ENCODE data around the gene BAG3. TPM values are rescaled to one million over a fixed set of nuclear protein-coding genes. Genes with fewer than 3 reads are reported as not detected.
"Not testable (repeated sequence)": the region's sequence is repeated elsewhere in the genome, so short reads cannot be mapped to it uniquely, and the experiment has no call there.

The BAG3 gene
- total and polyA plus RNA-seq, 2 donors from 2014 or later, result 42.0 to 54.9 TPM

DNA sequence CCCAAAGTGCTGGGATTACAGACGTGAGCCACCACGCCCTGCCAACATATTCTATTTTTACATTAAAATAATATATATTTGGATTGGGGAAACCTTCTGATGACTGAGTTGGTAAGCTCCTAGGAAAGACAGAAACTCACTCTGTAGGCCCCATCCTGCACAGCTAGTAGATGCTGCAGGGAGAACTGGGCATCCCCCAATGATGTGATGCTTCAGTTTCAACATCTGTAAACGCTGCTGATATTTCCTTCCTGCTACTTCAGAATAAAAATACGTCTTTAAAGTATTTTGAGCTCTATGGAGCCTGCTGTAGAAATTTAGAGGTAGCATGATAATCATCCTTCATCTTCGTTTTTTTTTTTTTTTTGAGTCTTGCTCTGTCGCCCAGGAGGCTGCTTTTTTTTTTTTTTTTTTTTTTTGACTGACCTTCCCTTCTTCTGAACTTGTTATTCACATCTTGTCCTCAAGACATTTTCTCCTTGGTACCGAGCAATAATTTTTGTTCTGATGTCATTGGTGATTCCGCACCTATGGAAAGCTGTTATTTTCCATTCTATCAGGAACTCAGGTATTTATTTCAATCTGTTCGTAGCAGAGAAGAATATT, 52.8 kb downstream of the BAG3 start:
- FAIRE-seq (no peak), DNase-seq (no peak)
- intact Hi-C loops (cut with DNase I), result no loop called here
- Histone ChIP-seq H3K9me3 (ENCODE audit: control insufficient read depth in 2 of 3, insufficient read depth in 1 of 3, low read length in 3 of 3) (no peaks in the 10 kb centered on the region), H3K4me1 (ENCODE audit: control insufficient read depth in 2 of 3, insufficient read depth in 2 of 3, low read depth in 1 of 3, low read length in 3 of 3) (no peaks in the 10 kb centered on the region), H3K27me3 (ENCODE audit: control insufficient read depth, insufficient read depth, low read length) (no peaks in the 10 kb centered on the region), H3K36me3 (ENCODE audit: control insufficient read depth in 2 of 3, insufficient read depth in 3 of 3, low read length in 3 of 3) (no peaks in the 10 kb centered on the region), H3K4me3 (ENCODE audit: low read length in 3 of 3) (no peak overlapping the region), H3K9ac (ENCODE audit: low read length in 3 of 3) (no peak overlapping the region), H3K27ac (ENCODE audit: low read depth in 2 of 2, low read length in 2 of 2) (no peak overlapping the region)
- TF ChIP-seq, protein P1, sequence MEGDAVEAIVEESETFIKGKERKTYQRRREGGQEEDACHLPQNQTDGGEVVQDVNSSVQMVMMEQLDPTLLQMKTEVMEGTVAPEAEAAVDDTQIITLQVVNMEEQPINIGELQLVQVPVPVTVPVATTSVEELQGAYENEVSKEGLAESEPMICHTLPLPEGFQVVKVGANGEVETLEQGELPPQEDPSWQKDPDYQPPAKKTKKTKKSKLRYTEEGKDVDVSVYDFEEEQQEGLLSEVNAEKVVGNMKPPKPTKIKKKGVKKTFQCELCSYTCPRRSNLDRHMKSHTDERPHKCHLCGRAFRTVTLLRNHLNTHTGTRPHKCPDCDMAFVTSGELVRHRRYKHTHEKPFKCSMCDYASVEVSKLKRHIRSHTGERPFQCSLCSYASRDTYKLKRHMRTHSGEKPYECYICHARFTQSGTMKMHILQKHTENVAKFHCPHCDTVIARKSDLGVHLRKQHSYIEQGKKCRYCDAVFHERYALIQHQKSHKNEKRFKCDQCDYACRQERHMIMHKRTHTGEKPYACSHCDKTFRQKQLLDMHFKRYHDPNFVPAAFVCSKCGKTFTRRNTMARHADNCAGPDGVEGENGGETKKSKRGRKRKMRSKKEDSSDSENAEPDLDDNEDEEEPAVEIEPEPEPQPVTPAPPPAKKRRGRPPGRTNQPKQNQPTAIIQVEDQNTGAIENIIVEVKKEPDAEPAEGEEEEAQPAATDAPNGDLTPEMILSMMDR (IDR thresholded peaks at IDR 0.05; ENCODE audit: borderline replicate concordance, extremely low read depth, insufficient read depth), result no peak

DNA sequence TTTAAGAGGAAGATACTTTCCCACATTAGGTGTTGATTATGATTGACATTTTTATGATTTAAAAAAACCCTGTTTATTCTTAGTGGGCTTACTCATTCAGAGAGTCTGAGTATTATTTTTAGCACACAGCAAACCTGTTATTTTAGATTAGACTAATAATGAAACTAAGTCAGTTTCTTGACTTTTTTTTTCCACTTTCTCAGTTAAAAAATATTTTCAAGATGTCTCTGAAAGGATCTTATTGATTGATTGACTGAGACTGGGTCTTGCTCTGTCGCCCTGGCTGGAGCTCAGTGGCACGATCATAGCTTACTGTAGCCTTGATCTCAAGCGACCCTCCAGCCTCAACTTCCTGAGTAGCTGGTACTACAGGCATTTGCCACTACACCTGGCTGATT, 54.3 kb downstream of the BAG3 start:
- DNase-seq (no peak), FAIRE-seq (no peak)
- Histone ChIP-seq H3K4me1 (ENCODE audit: control insufficient read depth in 2 of 3, insufficient read depth in 2 of 3, low read depth in 1 of 3, low read length in 3 of 3) (no peaks in the 10 kb centered on the region), H3K36me3 (ENCODE audit: control insufficient read depth in 2 of 3, insufficient read depth in 3 of 3, low read length in 3 of 3) (no peaks in the 10 kb centered on the region), H3K27me3 (ENCODE audit: control insufficient read depth, insufficient read depth, low read length) (no peaks in the 10 kb centered on the region), H3K9me3 (ENCODE audit: control insufficient read depth in 2 of 3, insufficient read depth in 1 of 3, low read length in 3 of 3) (no peaks in the 10 kb centered on the region), H3K4me3 (ENCODE audit: low read length in 3 of 3) (no peak overlapping the region), H3K9ac (ENCODE audit: low read length in 3 of 3) (no peak overlapping the region), H3K27ac (ENCODE audit: low read depth in 2 of 2, low read length in 2 of 2) (no peak overlapping the region)
- TF ChIP-seq, protein P1 (IDR thresholded peaks at IDR 0.05; ENCODE audit: borderline replicate concordance, extremely low read depth, insufficient read depth), result no peak
- intact Hi-C loops (cut with DNase I), result no loop called here

DNA sequence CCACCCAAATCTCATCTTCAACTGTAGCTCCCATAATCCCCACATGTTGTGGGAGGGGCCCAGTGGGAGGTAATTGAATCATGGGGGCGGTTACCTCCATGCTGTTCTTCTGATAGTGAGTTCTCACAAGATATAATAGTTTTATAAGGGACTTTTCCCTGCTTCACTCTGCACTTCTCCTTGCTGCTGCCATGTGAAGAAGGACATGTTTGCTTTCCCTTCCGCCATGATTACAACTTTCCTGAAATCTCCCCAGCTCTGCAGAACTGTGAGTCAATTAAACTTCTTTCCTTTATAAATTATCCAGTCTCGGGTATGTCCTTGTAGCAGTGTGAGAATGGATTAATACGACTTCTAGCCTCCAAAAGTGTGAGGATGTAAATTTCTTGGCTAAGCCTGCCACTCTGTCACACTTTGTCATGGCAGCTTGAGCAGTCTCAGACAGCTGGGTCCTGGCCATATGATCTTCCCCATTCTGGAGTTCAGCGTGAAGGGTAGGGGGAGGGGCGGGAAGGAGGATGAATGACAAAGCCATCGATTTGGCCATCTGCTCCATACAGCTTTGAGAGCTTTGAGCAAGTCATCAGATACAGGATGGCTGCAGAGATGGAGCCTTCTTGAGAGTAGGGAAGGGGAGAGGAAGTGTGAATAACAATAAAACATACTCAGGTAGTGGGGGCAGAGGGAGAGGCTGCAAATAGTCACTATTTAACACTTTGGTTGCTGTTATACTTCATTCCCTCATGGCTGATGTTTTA, 55.5 kb downstream of the BAG3 start:
- DNase-seq (no peak), FAIRE-seq (no peak)
- Histone ChIP-seq H3K36me3 (ENCODE audit: control insufficient read depth in 2 of 3, insufficient read depth in 3 of 3, low read length in 3 of 3) (no peaks in the 10 kb centered on the region), H3K4me3 (ENCODE audit: low read length in 3 of 3) (no peak overlapping the region), H3K9ac (ENCODE audit: low read length in 3 of 3) (no peak overlapping the region), H3K4me1 (ENCODE audit: control insufficient read depth in 2 of 3, insufficient read depth in 2 of 3, low read depth in 1 of 3, low read length in 3 of 3) (no peaks in the 10 kb centered on the region), H3K27me3 (ENCODE audit: control insufficient read depth, insufficient read depth, low read length) (no peaks in the 10 kb centered on the region), H3K27ac (ENCODE audit: low read depth in 2 of 2, low read length in 2 of 2) (no peak overlapping the region), H3K9me3 (ENCODE audit: control insufficient read depth in 2 of 3, insufficient read depth in 1 of 3, low read length in 3 of 3) (no peaks in the 10 kb centered on the region)
- TF ChIP-seq, protein P1 (IDR thresholded peaks at IDR 0.05; ENCODE audit: borderline replicate concordance, extremely low read depth, insufficient read depth), result no peak
- intact Hi-C loops (cut with DNase I), result no loop called here

DNA sequence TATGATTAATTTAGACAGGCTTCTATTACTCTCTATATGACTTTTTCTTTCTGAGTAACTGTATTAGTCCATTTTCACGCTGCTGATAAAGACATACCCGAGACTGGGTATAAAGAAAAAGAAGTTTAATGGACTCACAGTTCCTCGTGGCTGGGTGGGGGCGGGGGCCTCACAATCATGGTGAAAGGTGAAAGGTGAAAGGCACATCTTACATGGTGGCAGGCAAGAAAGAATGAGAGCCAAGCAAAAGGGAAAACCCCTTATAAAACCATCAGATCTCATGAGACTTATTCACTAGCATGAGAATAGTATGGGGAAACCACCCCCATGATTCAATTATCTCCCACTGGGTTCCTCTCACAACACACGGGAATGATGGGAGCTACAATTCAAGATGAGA, 56.2 kb downstream of the BAG3 start:
- H3K9ac ChIP-seq (ENCODE audit: low read length in 3 of 3); H3K4me3 ChIP-seq (ENCODE audit: low read length in 3 of 3); H3K4me1 ChIP-seq (ENCODE audit: control insufficient read depth in 2 of 3, insufficient read depth in 2 of 3, low read depth in 1 of 3, low read length in 3 of 3); H3K9me3 ChIP-seq (ENCODE audit: control insufficient read depth in 2 of 3, insufficient read depth in 1 of 3, low read length in 3 of 3); intact Hi-C loops (cut with DNase I); H3K27ac ChIP-seq (ENCODE audit: low read depth in 2 of 2, low read length in 2 of 2); H3K36me3 ChIP-seq (ENCODE audit: control insufficient read depth in 2 of 3, insufficient read depth in 3 of 3, low read length in 3 of 3); H3K27me3 ChIP-seq (ENCODE audit: control insufficient read depth, insufficient read depth, low read length); FAIRE-seq; DNase-seq: not testable (repeated sequence)

DNA sequence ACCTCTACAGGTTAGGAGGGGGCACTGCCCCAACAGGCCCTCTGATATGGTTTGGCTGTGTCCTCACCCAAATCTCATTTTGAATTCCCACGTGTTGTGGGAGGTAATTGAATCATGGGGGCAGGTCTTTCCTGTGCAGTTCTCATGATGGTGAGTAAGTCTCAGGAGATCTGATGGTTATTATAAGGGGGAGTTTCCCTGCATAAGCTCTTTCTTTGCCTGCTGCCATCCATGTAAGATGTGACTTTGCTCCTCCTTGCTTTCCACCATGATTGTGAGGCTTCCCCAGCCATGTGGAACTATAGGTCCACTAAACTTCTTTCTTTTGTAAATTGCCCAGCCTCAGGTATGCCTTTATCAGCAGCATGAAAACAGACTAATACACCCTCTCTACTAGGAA, 59.8 kb downstream of the BAG3 start:
- H3K27ac ChIP-seq (ENCODE audit: low read depth in 2 of 2, low read length in 2 of 2); H3K4me3 ChIP-seq (ENCODE audit: low read length in 3 of 3); H3K9ac ChIP-seq (ENCODE audit: low read length in 3 of 3); DNase-seq; H3K4me1 ChIP-seq (ENCODE audit: control insufficient read depth in 2 of 3, insufficient read depth in 2 of 3, low read depth in 1 of 3, low read length in 3 of 3); FAIRE-seq; H3K36me3 ChIP-seq (ENCODE audit: control insufficient read depth in 2 of 3, insufficient read depth in 3 of 3, low read length in 3 of 3); intact Hi-C loops (cut with DNase I); H3K9me3 ChIP-seq (ENCODE audit: control insufficient read depth in 2 of 3, insufficient read depth in 1 of 3, low read length in 3 of 3); H3K27me3 ChIP-seq (ENCODE audit: control insufficient read depth, insufficient read depth, low read length): not testable (repeated sequence)

Measured in kidney (tissue), 14 donors.